H1 (cell line): ENCODE measurements around the gene INAFM1. TPM values are rescaled to one million over a fixed set of nuclear protein-coding genes. Genes with fewer than 3 reads are reported as not detected.
"Not testable (repeated sequence)": the region's sequence is repeated elsewhere in the genome, so short reads cannot be mapped to it uniquely, and the experiment has no call there.

Source experiments
- CTCF ChIA-PET: fragments of 300-600 bp; sonication (Branson Sonifier 250); formaldehyde crosslinking; loops from one replicate; lab custom pipeline; 2021; ENCODE audit not compliant: partially characterized antibody; lab: Charles Lee
- POLR2A ChIA-PET: fragments of 300-600 bp; sonication (Branson Sonifier 250); formaldehyde crosslinking; loops from one replicate; lab custom pipeline; 2021; ENCODE audit warnings: inconsistent platforms; ENCODE audit not compliant: partially characterized antibody; lab: Charles Lee
- DNase-seq, 2 experiments: peaks; one replicate each; pipeline versions ENCODE4 v3.0.0 to v3.0.0-alpha.2; 2010 to 2022; ENCODE audit warnings: low spot score in 2 of 2, low read depth in 1 of 2, mixed read lengths in 1 of 2
- FAIRE-seq: peaks from 2 replicates; lab custom pipeline; 2011; peaks lifted over from hg19 to GRCh38; lab: Jason Lieb, UNC
- H2AFZ ChIP-seq: 2 replicates; pipeline ENCODE4 v1.8.1; 2012; ENCODE audit warnings: low read length, inconsistent platforms
- H2AK5ac ChIP-seq: 2 replicates; pipeline ENCODE4 v1.6.1; 2013; ENCODE audit warnings: low read depth, low read length
- H2BK120ac ChIP-seq: replicated peaks from 2 replicates; pipeline ENCODE3; 2013; ENCODE audit warnings: low read depth, low read length, inconsistent platforms
- H2BK12ac ChIP-seq: 2 replicates; pipeline ENCODE4 v1.6.1; 2013; ENCODE audit warnings: low read depth, low read length
- H2BK15ac ChIP-seq: 2 replicates; pipeline ENCODE4 v1.6.1; 2013; ENCODE audit warnings: low read length
- H2BK20ac ChIP-seq: 2 replicates; pipeline ENCODE4 v1.6.1; 2013; ENCODE audit warnings: low read length
- H2BK5ac ChIP-seq: 2 replicates; pipeline ENCODE4 v1.6.1; 2013; ENCODE audit warnings: low read depth, low read length
- H3K14ac ChIP-seq: 2 replicates; pipeline ENCODE4 v1.6.1; 2013; ENCODE audit warnings: inconsistent platforms; ENCODE audit not compliant: insufficient read length
- H3K18ac ChIP-seq: 2 replicates; pipeline ENCODE4 v1.6.1; 2013; ENCODE audit warnings: low read length; ENCODE audit errors: extremely low read depth
- H3K23ac ChIP-seq: 2 replicates; pipeline ENCODE4 v1.6.1; 2013; ENCODE audit warnings: inconsistent platforms; ENCODE audit not compliant: insufficient read length
- H3K23me2 ChIP-seq: 2 replicates; pipeline ENCODE4 v1.6.1; 2013; ENCODE audit warnings: low read depth, low read length
- H3K27ac ChIP-seq: 2 replicates; pipeline ENCODE4 v1.6.1; 2011; ENCODE audit warnings: low read depth, low read length, inconsistent platforms
- H3K27me3 ChIP-seq, 4 experiments: replicated peaks in 1 of 4; 1 replicate in 1 of 4; 2 replicates in 3 of 4; pipeline versions ENCODE4 v1.6.1 to v1.8.1; 2011 to 2013; ENCODE audit warnings: low read length in 3 of 4, mild to moderate bottlenecking in 3 of 4, inconsistent platforms in 2 of 4, mixed read lengths in 2 of 4, moderate library complexity in 1 of 4; ENCODE audit not compliant: control insufficient read depth in 3 of 4, insufficient read depth in 3 of 4; ENCODE audit errors: extremely low read depth in 1 of 4
- H3K36me3 ChIP-seq, 4 experiments: 2 replicates each; pipeline versions ENCODE4 v1.6.1 to v1.8.1; 2011 to 2013; ENCODE audit warnings: mild to moderate bottlenecking in 4 of 4, low read length in 3 of 4, moderate library complexity in 2 of 4, control low read depth in 1 of 4, inconsistent platforms in 1 of 4; ENCODE audit not compliant: insufficient read depth in 4 of 4, control insufficient read depth in 2 of 4
- H3K4ac ChIP-seq: replicated peaks from 2 replicates; pipeline ENCODE3; 2013; ENCODE audit warnings: low read length, low read depth, mixed read lengths, inconsistent platforms; ENCODE audit not compliant: insufficient read length
- H3K4me1 ChIP-seq, 4 experiments: replicated peaks in 1 of 4; 1 replicate in 1 of 4; 2 replicates in 3 of 4; pipeline versions ENCODE4 v1.6.1 to v1.8.1; 2011 to 2013; ENCODE audit warnings: low read length in 3 of 4, inconsistent platforms in 2 of 4, mixed read lengths in 1 of 4; ENCODE audit not compliant: insufficient read depth in 4 of 4, control insufficient read depth in 3 of 4
- H3K4me2 ChIP-seq, 2 experiments: 2 replicates each; pipeline versions ENCODE4 v1.6.1 to v1.8.1; 2011 to 2013; ENCODE audit warnings: low read depth in 2 of 2, low read length in 2 of 2, control low read depth in 1 of 2, inconsistent platforms in 1 of 2, mild to moderate bottlenecking in 1 of 2; ENCODE audit not compliant: insufficient read depth in 1 of 2
- H3K4me3 ChIP-seq, 4 experiments: fragments of 200-600, 300-600 bp in 1 of 4; sonication (generic), shearing (Covaris generic), sonication (Bioruptor Twin) in 1 of 4; 2 replicates each; pipeline versions ENCODE4 v1.5.1 to v1.8.1; 2011 to 2016; ENCODE audit warnings: low read length in 4 of 4, low read depth in 3 of 4, control low read depth in 2 of 4, inconsistent platforms in 2 of 4, mild to moderate bottlenecking in 2 of 4, mixed read lengths in 1 of 4, moderate library complexity in 1 of 4; ENCODE audit not compliant: insufficient read depth in 2 of 4; ENCODE audit errors: extremely low read depth in 1 of 4
- H3K56ac ChIP-seq: replicated peaks from 2 replicates; pipeline ENCODE3; 2013; ENCODE audit warnings: low read depth, mild to moderate bottlenecking, mixed read lengths, low read length, inconsistent platforms; ENCODE audit not compliant: insufficient read length
- H3K79me1 ChIP-seq: 2 replicates; pipeline ENCODE4 v1.6.1; 2013; ENCODE audit warnings: low read depth, low read length, control low read depth
- H3K79me2 ChIP-seq, 2 experiments: 2 replicates each; pipeline versions ENCODE4 v1.6.1 to v1.8.1; 2012 to 2013; ENCODE audit warnings: low read length in 2 of 2, mild to moderate bottlenecking in 2 of 2, inconsistent platforms in 1 of 2; ENCODE audit not compliant: insufficient read depth in 2 of 2, control insufficient read depth in 1 of 2
- H3K9ac ChIP-seq, 4 experiments: replicated peaks in 1 of 4; 1 replicate in 1 of 4; 2 replicates in 3 of 4; pipeline versions ENCODE4 v1.6.1 to v1.8.1; 2011 to 2013; ENCODE audit warnings: low read depth in 3 of 4, low read length in 3 of 4, control low read depth in 2 of 4, mild to moderate bottlenecking in 2 of 4, moderate library complexity in 2 of 4, inconsistent platforms in 1 of 4; ENCODE audit errors: extremely low read depth in 1 of 4
- H3K9me3 ChIP-seq, 2 experiments: 2 replicates each; pipeline versions ENCODE4 v1.6.1 to v1.8.1; 2012 to 2013; ENCODE audit warnings: mild to moderate bottlenecking in 2 of 2, moderate library complexity in 2 of 2, control low read depth in 1 of 2, inconsistent platforms in 1 of 2, low read depth in 1 of 2, low read length in 1 of 2, mixed read lengths in 1 of 2; ENCODE audit not compliant: insufficient read depth in 2 of 2
- H4K20me1 ChIP-seq, 2 experiments: replicated peaks in 1 of 2; 2 replicates each; pipeline versions ENCODE3 to v1.8.1; 2011 to 2013; ENCODE audit warnings: inconsistent platforms in 2 of 2, low read length in 2 of 2, mild to moderate bottlenecking in 1 of 2; ENCODE audit not compliant: insufficient read depth in 2 of 2, control insufficient read depth in 1 of 2
- H4K5ac ChIP-seq: 2 replicates; pipeline ENCODE4 v1.6.1; 2013; ENCODE audit warnings: low read length, low read depth, mixed read lengths, inconsistent platforms; ENCODE audit not compliant: insufficient read length
- H4K8ac ChIP-seq: 2 replicates; pipeline ENCODE4 v1.8.0; 2013; ENCODE audit warnings: mild to moderate bottlenecking, moderate library complexity, low read length, inconsistent platforms; ENCODE audit not compliant: insufficient read depth; ENCODE audit errors: extremely low read depth
- H4K91ac ChIP-seq: replicated peaks from 2 replicates; pipeline ENCODE3; 2013; ENCODE audit warnings: low read length, mixed read lengths, inconsistent platforms; ENCODE audit not compliant: insufficient read length
- CEBPB ChIP-seq: IDR thresholded peaks from 2 replicates; pipeline ENCODE4 v1.6.1; 2012; ENCODE audit warnings: low read depth, low read length
- EP300 ChIP-seq, 2 experiments: IDR thresholded peaks; 1 replicate in 1 of 2; 2 replicates in 1 of 2; pipeline ENCODE4 v1.6.1; 2011 to 2012; ENCODE audit warnings: low read depth in 2 of 2, low read length in 2 of 2, mild to moderate bottlenecking in 2 of 2, borderline replicate concordance in 1 of 2, inconsistent platforms in 1 of 2, moderate library complexity in 1 of 2
- EZH2 ChIP-seq: fragments of 200-600 bp; sonication (generic); IDR thresholded peaks from 2 replicates; pipeline ENCODE4 v1.7.1; 2012; ENCODE audit warnings: low read depth, mild to moderate bottlenecking, moderate library complexity, low read length, inconsistent platforms; ENCODE audit not compliant: severe bottlenecking
- NRF1 ChIP-seq: IDR thresholded peaks from 2 replicates; pipeline ENCODE4 v1.6.1; 2011; ENCODE audit warnings: mild to moderate bottlenecking, low read depth, low read length, improper control_type of control experiment
- WGBS, 2 experiments: shearing (Covaris generic) in 1 of 2; methylation state at CpG; one replicate each; pipeline versions ENCODE4 v1.1.6 to v1.1.7; 2013 to 2015; ENCODE audit warnings: low lambda C conversion rate in 2 of 2, mixed read lengths in 2 of 2, inconsistent platforms in 1 of 2, low coverage in 1 of 2, missing lambda C conversion rate in 1 of 2; ENCODE audit not compliant: insufficient replicate concordance in 2 of 2, insufficient coverage in 1 of 2, insufficient read length in 1 of 2; ENCODE audit errors: extremely low coverage in 1 of 2, missing lambda C conversion rate in 1 of 2; 5-methylcytosine and 5-hydroxymethylcytosine counted together
- polyA plus RNA-seq, 7 experiments: library from polyadenylated mRNA; depleted of rRNA in 3 of 7; stranded (reverse) in 5 of 7; unstranded in 2 of 7; fragments of >200 nt in 5 of 7; fragments of 200-250 nt in 2 of 7; gene quantifications; 1 replicate in 5 of 7; 2 replicates in 1 of 7; 4 replicates in 1 of 7; pipeline versions ENCODE4 v1.2.1 to v1.2.3, GENCODE V29; 2011 to 2013; ENCODE audit warnings: missing spikeins in 2 of 7, mixed read lengths in 2 of 7
- total RNA-seq: library from RNA; stranded (reverse); fragmentation: NEBNext Ultra II Directional; extraction: Animal tissue kit (Norgen Biotek cat#: 25700); gene quantifications from 2 replicates; pipeline ENCODE4 v1.2.1, GENCODE V29; 2021

Gene INAFM1
- total and polyA plus RNA-seq, 2 of the 8 experiments (the other 6 are each of a cell fraction or from before 2014, with no cell fraction given), result 2.6 to 3.4 TPM

GRCh38 chr19:47275791-47276461, 1.2 kb downstream of the INAFM1 start (continued):
- TF ChIP-seq EP300 (IDR thresholded peaks at IDR 0.05; ENCODE audit: borderline replicate concordance in 1 of 2, low read depth in 2 of 2, low read length in 2 of 2) (no peak), EZH2 (no peak), NRF1 (no peak), CEBPB (no peak)

- not testable (repeated sequence) for H2BK120ac ChIP-seq, H3K4me2 ChIP-seq, H3K23ac ChIP-seq, H3K27ac ChIP-seq, H2AFZ ChIP-seq, H3K14ac ChIP-seq, H4K91ac ChIP-seq, DNase-seq, H4K8ac ChIP-seq, H2BK20ac ChIP-seq, H4K20me1 ChIP-seq, H3K4me3 ChIP-seq, H2BK12ac ChIP-seq, H3K9ac ChIP-seq, FAIRE-seq, H3K4ac ChIP-seq, H3K9me3 ChIP-seq, H3K18ac ChIP-seq, H2BK5ac ChIP-seq, H3K79me1 ChIP-seq, H4K5ac ChIP-seq, H3K36me3 ChIP-seq, H2AK5ac ChIP-seq, H3K56ac ChIP-seq, H3K79me2 ChIP-seq
- Histone ChIP-seq H3K23me2 (peaks cover 25% of the 10 kb centered on the region), H3K27me3 (peaks cover 0 to 10% (median 6%) of the 10 kb centered on the region in 4 experiments; a peak in 5 of 7 replicates), H3K4me1 (peaks cover 0 to 17% (median 8%) of the 10 kb centered on the region in 4 experiments; a peak in 6 of 7 replicates), H2BK15ac (peak overlapping the region; percentile 53; the same call in 1 of the 2 replicates)
- WGBS, 2 experiments, result 93% methylated on average over 3 of the region's 3 CpGs; no CpG with 5 or more reads in 1 of the 2 experiments
- CTCF ChIA-PET, result interaction anchor here (0.8 to 2.4 kb wide), 5 partner anchors 8 to 151 kb away, joined by 3 to 17 read pairs (median 5); no protein-coding TSS in a partner anchor
- POLR2A ChIA-PET, result interaction anchor here (0.6 to 3.6 kb wide), 5 partner anchors 16 to 50 kb away, joined by 4 to 29 read pairs (median 6); partner anchors contain the start of gene CCDC9
Observed at GRCh38 chr19:47276513-47276912, 1.8 kb downstream of the INAFM1 start.
